ENCODE results near the gene MTMR12.

Gene MTMR12

GRCh38 chr5:32312595-32313332 is at the start of gene MTMR12:
Gene MTMR12, minus strand, starts transcription at chr5:32312939. Its CDS starts 101 bp downstream, at chr5:32312838.
- peak within 1 kb of the TSS; percentile 84 to 100 (median 95) for H3K27ac ChIP-seq
- H3K4me3 ChIP-seq = peak within 1 kb of the TSS; percentile 79 to 98 (median 90)

- Histone ChIP-seq H3K4me3 (no peak overlapping the region), H3K27ac (no peak overlapping the region)
Measured at GRCh38 chr5:32362527-32362926, 49.8 kb upstream of the MTMR12 start.

GRCh38 chr5:32360906-32361305 is 48.2 kb upstream of the MTMR12 start:
- Histone ChIP-seq H3K27ac (no peak overlapping the region), H3K4me3 (no peak overlapping the region)

GRCh38 chr5:32358611-32359010 is 45.9 kb upstream of the MTMR12 start:
- Histone ChIP-seq H3K4me3 (no peak overlapping the region), H3K27ac (no peak overlapping the region)

GRCh38 chr5:32357658-32358057 is 44.9 kb upstream of the MTMR12 start:
- Histone ChIP-seq H3K4me3 (no peak overlapping the region), H3K27ac (no peak overlapping the region)

- no peak overlapping the region for H3K27ac ChIP-seq
- no peak overlapping the region for H3K4me3 ChIP-seq
Measured at GRCh38 chr5:32355686-32356085, 42.9 kb upstream of the MTMR12 start.

- Histone ChIP-seq H3K27ac (no peak overlapping the region), H3K4me3 (no peak overlapping the region)
Measured at GRCh38 chr5:32353420-32353819, 40.7 kb upstream of the MTMR12 start.

GRCh38 chr5:32352685-32353084 is 39.9 kb upstream of the MTMR12 start:
- Histone ChIP-seq H3K4me3 (no peak overlapping the region), H3K27ac (no peak overlapping the region)

GRCh38 chr5:32346869-32347268 is 34.1 kb upstream of the MTMR12 start:
- Histone ChIP-seq H3K4me3 (no peak overlapping the region), H3K27ac (no peak overlapping the region)

- H3K4me3 ChIP-seq = no peak overlapping the region
- H3K27ac ChIP-seq = no peak overlapping the region
Measured at GRCh38 chr5:32343058-32343672, 30.4 kb upstream of the MTMR12 start.

GRCh38 chr5:32342656-32343055 is 29.9 kb upstream of the MTMR12 start:
- H3K4me3 ChIP-seq = no peak overlapping the region
- no peak overlapping the region for H3K27ac ChIP-seq

- H3K4me3 ChIP-seq = no peak overlapping the region
- no peak overlapping the region for H3K27ac ChIP-seq
Measured at GRCh38 chr5:32339878-32340277, 27.1 kb upstream of the MTMR12 start.

GRCh38 chr5:32339198-32339597 is 26.5 kb upstream of the MTMR12 start:
- no peak overlapping the region for H3K4me3 ChIP-seq
- H3K27ac ChIP-seq = no peak overlapping the region

- no peak overlapping the region for H3K4me3 ChIP-seq
- H3K27ac ChIP-seq = peak overlapping the region in 1 of 21 experiments; percentile 73
Measured at GRCh38 chr5:32332966-32333365, 20.2 kb upstream of the MTMR12 start.

GRCh38 chr5:32332361-32332760 is 19.6 kb upstream of the MTMR12 start:
- H3K27ac ChIP-seq = peak overlapping the region in 12 of 21 experiments; percentile 2 to 79 (median 69)

GRCh38 chr5:32331935-32332274 is 19.2 kb upstream of the MTMR12 start:
- Histone ChIP-seq H3K4me3 (no peak overlapping the region), H3K27ac (peak overlapping the region in 14 of 21 experiments; percentile 2 to 79 (median 69))

More at GRCh38 chr5:32332361-32332760, 19.6 kb upstream of the MTMR12 start:
- no peak overlapping the region for H3K4me3 ChIP-seq

- H3K4me3 ChIP-seq = no peak overlapping the region
- peak overlapping the region in 16 of 21 experiments; percentile 2 to 79 (median 69) for H3K27ac ChIP-seq
Measured at GRCh38 chr5:32331217-32331934, 18.6 kb upstream of the MTMR12 start.

GRCh38 chr5:32330126-32330971 is 17.6 kb upstream of the MTMR12 start:
- peak overlapping the region in 13 of 21 experiments; percentile 11 to 79 (median 69) for H3K27ac ChIP-seq
- H3K4me3 ChIP-seq = no peak overlapping the region

- peak overlapping the region in 8 of 21 experiments; percentile 11 to 69 (median 51) for H3K27ac ChIP-seq
- H3K4me3 ChIP-seq = no peak overlapping the region
Measured at GRCh38 chr5:32329395-32329834, 16.7 kb upstream of the MTMR12 start.
